HG02759 (cell line): ENCODE data around the gene LGALS7B.
"Not testable (repeated sequence)": the region's sequence is repeated elsewhere in the genome, so short reads cannot be mapped to it uniquely, and the experiment has no call there.

ENCODE experiments used
- ATAC-seq: cut with Tn5 transposase; IDR thresholded peaks from one replicate; pipeline ENCODE4 v1.9.1; 2021; ENCODE audit warnings: mild to moderate bottlenecking, moderate library complexity; ENCODE audit not compliant: unreplicated experiment

LGALS7B gene

DNA sequence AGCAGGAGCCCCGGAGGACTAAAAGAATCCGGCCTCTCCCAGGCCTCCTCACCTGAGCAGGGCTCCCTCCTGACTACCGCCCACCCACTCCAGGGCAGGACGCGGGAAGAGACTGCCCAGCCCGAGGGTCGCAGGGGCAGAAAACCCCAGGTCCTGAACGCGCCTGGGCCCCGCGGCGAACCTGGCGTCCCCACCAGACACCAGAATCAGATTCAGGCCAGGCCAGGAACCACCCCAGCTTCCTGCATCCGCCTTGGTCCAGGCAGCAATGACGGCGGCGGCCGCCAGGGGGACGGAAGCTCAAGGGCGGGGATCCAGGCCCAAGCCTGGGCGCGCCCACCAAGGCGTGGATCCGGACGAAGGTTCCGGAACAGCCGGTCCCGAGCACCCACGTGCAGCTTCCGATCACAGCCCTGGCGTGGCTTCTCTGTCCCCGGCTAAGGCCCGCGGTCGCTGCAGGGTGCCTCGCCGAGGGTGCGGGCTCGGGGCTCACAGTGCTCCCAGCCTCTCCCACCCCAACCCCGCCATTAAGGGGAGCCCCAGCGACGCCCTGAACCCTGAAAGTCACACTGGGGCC, 19.3 kb upstream of the LGALS7B start:
- ATAC-seq, result peak; percentile 78

DNA sequence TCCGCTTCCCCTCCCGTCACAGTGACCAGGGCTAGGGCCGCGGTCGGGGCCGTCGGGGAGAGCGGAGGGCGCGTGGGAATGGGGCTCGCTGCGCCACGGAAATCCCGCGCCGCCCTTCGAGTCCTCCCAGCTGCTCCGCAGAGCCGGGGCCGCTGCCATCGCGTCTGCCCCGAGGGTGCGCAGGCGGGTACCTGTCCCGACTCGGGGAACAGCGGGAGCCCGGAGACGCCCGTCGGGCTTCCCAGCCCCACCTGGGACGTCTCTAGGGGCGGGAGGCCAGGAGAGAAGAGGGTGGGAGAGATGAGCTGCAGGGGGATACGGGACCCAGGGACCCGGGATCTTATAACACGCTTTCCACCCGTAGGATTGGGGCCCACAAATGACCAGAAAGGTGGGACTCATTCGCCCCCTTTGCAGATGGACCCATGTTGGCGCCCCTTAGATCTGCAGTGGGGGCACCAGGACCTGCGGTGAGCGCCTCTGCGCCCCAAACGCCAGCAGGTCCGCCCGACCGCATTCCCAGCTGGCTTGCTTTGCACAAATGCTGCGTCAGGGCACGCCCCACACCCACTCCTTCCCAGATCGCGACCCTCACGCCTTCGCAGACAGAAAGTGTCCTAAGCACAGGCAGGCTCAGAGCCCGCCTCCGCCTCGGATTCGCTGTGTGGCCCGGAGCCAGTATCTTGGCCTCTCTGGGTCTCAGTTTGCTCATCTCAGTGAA, 18.6 kb upstream of the LGALS7B start:
- peak; percentile 11 for ATAC-seq

DNA sequence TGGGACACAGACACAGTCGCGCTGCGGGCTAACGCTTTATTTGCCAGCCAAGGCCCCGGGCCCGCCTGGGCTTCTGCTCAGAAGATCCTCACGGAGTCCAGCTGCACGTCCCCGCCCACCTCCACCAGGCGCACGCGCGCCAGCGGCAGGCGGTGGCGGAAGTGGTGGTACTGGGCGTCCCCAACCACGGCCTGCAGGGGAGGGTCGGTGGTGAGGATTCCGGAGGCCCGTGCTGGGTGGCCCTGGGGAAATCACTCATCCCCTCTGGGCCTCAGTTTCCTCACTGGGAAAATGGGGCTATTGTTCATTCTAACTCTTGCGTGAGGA, 18.1 kb upstream of the LGALS7B start:
- peak; percentile 65 for ATAC-seq

DNA sequence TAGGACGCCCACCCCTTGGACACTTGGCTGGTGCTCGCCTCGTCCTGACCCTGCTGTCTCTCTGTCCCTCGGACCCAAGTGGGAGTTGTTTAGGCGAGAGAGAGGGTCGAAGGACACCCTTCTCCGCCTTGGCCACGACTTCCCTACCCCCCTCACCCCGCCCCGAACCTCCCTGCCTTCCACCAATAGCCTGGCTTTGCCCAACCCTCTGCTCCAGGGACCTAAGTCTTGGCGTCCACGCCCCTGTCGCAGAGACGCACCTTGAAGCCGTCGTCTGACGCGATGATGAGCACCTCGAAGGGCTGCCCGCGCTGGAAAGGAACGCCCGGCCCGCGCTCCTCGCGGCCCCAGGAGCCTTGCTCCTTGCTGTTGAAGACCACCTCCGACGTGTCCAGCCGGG, 17.4 kb upstream of the LGALS7B start:
- ATAC-seq, result not testable (repeated sequence)

DNA sequence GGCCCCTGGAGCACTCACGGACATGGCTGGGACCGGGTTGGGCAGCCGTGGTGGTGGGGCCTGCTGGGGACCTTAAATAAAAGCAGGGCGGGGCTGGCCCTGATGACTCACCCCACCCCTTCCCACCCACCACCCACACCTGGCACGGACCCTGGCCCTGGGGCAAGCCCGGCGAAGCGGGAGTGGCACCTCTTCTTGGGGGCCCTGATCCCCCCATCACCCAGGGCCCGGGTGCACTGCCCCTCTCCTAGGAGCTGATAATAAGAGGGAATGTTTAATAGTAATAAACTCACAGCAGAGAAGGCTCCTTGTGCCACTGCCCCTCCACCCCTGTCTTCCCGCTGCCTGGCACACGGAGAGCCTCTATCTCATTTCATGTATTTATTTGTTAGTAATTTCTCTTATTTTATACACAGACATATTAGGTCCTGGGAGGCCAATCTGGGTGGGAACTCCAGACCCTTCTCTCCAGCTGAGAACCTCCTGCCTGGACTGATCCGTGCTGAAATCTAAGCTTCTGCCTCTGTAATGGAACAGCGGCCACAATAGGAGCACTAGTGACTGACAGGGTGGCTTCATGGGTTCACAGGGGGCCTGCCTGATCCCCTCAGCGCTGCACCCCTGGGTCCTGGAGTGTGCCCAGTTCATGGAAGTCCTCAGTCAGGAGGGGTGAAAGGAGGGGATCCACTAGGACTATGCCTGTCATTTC, 15.4 kb upstream of the LGALS7B start, which contains the start of gene LGALS7:
Gene LGALS7, minus strand, starts transcription at position 49 of the 709 bp plus-strand sequence. Its CDS starts 25 bp downstream, at position 24.
- no peak for ATAC-seq

DNA sequence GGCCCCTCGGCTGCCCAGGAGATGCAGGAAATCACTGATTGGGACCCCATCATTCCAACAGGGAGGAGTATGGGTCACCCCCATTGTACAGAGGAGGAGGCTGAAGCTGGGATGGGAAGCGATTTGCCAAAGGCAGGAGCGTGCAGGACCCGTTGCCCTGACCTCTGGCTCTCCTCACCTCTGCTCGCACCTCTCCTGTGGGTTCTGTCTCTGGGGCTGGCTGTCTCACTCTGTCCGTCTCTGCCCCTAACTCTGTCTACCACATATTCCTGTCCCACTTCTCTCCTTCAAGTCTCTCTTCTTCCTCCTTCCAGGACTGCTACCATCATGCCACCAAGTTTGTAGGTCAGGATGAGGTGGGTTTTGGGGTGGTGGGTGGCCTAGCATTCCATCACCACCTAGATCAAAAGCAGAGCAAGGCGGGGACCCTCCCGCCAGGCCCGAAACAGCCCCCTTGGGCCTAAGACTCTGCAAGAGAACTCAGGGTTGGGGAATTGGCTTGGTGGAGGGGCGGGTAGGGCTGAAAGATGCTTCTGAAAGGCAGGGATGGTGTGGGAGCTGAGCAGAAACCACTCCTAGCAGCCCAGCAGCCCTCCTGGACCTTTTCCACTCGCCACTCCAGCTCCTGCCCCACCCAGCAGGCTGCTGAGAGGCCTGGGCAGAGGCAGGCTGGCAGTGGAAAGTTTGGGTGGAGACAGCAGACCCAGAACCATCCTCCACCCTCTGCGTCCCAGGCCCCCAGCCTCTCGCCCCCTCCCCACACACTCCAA, 14.6 kb upstream of the LGALS7B start:
- no peak for ATAC-seq

DNA sequence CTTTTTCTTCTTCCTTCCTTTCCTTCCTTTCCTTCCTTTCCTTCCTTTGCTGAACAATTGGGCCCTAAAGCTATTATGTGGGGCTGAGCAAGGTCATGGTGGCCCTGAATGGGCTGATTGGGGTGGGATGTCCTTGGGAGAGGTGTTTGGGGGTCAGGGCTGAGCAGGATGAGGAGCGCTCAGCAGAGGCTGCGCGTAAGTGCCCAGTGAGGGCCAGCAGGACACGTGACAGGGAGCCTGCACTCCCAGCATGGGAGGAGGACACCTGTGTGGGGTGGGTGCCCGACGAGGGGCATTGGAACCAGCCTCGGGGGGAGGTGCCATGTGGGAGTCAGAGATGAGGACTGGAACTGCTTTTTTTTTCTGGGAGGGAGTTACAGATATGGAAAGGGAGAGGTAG, 10.3 kb upstream of the LGALS7B start:
- ATAC-seq, result no peak

DNA sequence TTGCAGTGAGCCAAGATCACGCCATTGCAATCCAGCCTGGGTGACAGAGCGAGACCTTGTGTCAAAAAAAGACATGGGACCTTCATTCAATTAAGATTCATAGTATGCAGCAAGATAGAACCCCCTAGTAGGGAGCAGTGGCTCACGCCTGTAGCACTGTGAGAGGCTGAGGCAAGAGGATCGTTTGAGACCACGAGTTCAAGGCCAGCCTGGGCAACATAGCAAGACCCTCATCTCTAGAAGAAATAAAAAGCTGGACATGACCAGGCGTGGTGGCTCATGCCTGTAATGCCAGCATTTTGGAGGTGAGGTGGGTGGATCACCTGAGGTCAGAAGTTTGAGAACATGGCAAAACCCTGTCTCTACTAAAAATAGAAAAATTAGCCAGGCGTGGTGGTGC, 8.6 kb upstream of the LGALS7B start:
- ATAC-seq, result no peak

DNA sequence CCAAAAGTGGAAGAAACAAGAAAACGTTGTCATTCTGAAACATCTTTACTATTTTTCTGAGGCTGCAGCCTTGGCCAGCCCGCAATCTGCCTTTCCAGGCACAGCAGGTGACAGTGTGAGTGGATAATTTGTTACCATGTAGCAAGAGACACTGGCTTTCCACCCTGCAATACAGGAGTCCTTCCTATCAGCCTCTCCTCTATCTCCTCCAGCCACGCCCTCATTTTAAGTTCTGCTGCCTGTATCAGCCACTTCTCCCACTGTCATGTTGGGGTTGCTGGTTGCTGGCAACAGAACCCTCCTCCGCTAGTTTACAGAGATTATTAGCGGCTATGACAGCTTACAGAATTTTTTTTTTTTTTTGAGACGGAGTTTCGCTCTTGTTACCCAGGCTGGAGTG, 7.9 kb upstream of the LGALS7B start:
- ATAC-seq, result no peak

DNA sequence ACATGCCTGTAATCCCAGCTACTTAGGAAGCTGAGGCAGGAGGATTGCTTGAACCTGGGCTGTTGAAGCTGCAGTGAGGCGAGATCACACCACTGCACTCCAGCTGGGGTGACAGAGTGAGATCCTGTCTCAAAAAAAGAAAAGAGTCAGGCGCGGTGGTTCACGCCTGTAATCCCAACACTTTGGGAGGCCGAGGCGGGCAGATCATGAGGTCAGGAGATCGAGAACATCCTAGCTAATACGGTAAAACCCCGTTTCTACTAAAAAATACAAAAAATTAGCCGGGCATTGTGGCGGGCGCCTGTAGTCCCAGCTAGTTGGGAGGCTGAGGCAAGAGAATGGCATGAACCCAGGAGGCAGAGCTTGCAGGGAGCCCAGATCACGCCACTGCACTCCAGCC, 6.8 kb upstream of the LGALS7B start:
- ATAC-seq, result not testable (repeated sequence)

DNA sequence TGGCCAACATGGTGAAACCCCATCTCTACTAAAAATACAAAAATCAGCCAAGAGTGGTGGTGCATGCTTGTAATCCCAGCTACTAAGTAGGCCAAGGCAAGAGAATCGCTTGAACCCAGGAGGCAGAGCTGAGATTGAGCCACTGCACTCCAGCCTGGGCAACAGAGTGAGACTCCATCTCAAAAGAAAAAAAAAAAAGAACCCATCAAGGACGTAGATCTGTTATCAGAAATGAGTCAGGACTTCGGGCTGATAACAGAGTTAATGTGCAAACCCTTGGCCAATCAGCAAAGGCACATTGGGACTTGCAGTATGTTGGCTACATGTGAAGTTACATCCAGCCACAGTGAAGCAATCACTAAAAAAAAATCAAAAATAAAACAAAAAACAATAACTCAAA, 4.8 kb upstream of the LGALS7B start:
- ATAC-seq, result no peak

DNA sequence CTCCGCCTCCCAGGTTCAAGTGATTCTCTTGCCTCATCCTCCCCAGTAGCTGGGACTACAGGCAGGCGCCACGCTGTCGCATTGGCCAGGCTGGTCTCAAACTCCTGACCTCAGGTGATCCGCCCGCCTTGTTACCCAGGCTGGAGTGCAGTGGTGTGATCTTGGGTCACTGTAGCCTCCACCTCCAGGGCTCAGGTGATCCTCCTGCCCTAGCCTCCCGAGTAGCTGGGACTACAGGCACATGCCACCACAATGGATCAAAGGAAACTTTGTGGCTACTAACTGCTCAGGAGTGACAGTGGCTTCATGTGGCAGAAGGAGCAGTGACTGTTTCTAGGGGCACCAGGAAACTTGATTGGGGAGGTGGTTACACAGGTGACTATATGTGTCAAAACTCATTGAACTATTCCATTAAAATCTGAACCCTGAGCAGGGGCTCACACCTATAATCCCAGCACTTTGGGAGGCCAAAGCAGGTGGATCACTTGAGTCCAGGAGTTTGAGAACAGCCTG, 3.8 kb upstream of the LGALS7B start:
- no peak for ATAC-seq

DNA sequence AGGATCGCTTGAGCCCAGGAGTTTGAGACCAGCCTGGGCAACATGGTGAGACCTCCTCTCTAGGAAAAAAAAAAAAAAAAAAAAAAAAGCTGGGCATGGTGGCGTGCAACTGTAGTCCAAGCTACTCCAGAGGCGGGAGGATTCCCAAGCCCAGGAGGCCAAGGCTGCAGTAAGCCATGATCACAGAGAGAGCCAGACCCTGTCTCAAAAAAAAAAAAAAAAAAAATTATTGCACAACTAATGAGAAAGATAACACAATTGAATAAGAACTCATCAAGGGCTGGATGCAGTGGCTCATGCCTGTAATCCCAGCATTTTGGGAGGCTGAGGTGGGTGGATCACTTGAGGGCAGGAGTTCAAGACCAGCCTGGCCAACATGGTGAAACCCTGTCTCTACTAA, 2.9 kb upstream of the LGALS7B start:
- not testable (repeated sequence) for ATAC-seq

DNA sequence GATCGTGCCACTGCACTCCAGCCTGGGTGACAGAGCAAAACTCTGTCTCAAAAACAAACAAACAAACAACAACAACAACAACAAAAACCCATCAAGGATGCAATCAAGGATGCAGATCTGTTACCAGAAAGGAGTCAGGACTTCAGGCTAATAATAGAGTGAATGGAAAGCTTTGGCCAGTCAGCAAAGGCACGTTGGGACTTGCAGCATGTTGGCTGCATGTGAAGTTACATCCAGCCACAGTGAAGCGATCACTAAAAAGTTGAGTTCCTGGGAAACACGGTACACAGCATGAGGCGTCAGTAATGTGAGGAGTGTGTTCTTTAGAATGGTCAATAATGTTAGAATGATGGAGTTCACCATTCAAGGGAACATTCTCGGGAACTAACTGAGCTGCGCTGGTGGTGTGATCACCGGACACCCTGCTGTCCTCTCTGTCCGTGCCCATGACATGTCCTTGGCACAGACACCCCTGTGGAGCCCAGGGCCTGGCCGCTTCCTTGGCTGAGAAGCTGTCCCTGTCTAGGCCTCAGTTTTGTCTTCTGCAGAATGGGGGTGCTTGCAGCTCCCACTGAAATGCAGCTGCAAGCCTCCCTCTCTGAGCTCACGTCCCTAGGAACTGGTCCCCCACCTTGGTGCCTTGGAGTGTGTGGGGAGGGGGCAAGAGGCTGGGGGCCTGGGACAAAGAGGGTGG, 2.3 kb upstream of the LGALS7B start:
- ATAC-seq, result no peak

DNA sequence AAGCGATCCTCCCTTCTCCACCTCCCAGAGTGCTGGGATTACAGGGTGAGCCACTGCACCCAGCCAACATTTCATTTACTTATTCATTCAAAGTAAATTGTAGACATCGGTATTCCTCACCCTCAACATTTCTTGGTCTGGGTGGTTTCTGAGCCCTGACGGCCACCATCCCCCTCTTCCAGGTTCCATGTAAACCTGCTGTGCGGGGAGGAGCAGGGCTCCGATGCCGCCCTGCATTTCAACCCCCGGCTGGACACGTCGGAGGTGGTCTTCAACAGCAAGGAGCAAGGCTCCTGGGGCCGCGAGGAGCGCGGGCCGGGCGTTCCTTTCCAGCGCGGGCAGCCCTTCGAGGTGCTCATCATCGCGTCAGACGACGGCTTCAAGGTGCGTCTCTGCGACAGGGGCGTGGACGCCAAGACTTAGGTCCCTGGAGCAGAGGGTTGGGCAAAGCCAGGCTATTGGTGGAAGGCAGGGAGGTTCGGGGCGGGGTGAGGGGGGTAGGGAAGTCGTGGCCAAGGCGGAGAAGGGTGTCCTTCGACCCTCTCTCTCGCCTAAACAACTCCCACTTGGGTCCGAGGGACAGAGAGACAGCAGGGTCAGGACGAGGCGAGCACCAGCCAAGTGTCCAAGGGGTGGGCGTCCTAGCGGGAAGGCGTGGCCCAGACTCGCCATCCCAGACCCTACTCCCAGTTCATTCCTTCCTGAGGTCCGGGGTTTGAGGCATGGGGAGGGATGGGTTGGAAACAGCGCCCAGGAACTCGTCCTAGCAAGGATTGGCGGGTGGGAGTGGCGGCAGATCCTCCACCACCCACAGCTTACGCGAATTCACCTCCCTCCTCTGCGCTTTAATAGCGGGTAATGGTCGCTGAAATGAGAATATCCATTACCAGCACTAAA, 1.8 kb downstream of the LGALS7B start:
- ATAC-seq, result not testable (repeated sequence)

DNA sequence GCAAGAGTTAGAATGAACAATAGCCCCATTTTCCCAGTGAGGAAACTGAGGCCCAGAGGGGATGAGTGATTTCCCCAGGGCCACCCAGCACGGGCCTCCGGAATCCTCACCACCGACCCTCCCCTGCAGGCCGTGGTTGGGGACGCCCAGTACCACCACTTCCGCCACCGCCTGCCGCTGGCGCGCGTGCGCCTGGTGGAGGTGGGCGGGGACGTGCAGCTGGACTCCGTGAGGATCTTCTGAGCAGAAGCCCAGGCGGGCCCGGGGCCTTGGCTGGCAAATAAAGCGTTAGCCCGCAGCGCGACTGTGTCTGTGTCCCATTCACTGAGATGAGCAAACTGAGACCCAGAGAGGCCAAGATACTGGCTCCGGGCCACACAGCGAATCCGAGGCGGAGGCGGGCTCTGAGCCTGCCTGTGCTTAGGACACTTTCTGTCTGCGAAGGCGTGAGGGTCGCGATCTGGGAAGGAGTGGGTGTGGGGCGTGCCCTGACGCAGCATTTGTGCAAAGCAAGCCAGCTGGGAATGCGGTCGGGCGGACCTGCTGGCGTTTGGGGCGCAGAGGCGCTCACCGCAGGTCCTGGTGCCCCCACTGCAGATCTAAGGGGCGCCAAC, 2.6 kb downstream of the LGALS7B start:
- peak; percentile 77 for ATAC-seq

DNA sequence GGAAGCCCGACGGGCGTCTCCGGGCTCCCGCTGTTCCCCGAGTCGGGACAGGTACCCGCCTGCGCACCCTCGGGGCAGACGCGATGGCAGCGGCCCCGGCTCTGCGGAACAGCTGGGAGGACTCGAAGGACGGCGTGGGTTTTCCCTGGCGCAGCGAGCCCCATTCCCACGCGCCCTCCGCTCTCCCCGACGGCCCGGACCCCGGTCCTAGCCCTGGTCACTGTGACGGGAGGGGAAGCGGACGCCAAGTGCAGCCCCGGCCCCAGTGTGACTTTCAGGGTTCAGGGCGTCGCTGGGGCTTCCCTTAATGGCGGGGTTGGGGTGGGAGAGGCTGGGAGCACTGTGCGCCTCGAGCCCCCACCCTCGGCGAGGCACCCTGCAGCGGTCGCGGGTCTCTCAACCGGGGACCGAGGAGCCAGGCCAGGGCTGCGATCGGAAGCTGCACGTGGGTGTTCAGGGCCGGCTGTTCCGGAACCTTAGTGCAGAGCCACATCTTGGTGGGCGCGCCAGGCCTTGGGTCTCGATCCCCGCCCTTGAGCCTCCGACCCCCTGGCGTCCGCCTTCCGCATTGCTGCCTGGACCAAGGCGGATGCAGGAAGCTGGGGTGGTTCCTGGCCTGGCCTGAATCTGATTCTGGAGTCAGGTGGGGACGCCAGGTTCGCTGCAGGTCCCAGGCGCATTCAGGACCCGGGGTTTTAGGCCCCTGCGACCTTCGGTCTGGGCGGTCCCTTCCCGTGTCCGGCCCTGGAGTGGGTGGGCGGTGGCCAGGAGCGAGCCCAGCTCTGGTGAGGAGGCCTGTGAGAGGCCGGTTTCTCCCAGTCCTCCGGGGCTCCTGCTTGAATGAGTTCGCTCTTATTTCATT, 3.5 kb downstream of the LGALS7B start:
- ATAC-seq, result peak; percentile 14

DNA sequence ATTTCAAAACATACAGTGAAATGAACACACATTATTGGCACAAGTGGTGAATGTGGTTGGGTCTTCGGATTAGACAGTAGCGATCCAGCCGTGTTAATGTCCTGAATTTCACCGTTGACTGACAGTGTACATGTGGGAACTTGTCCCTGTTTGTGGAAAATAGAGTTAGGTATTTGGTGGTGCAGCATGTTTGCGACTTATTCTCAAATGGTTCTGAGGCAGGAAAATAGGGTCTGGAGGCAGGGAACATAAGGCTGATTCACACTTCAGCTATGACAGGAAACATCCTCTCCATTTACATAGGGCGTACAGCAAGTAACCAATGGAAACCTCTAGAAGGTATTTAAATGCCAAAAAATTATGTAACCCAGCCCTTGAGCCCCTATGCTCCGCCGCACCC, 4.2 kb downstream of the LGALS7B start:
- ATAC-seq, result no peak
